Fibroblast of the aortic adventitia (primary cell): ENCODE measurements around the gene DGKG. TPM values are rescaled to one million over a fixed set of nuclear protein-coding genes. Genes with fewer than 3 reads are reported as not detected.

Source experiments
- DNase-seq: peaks from one replicate; pipeline ENCODE4 v3.0.0-alpha.2; 2010; ENCODE audit warnings: low read depth
- H3K4me3 ChIP-seq: 2 replicates; pipeline ENCODE4 v1.5.1; 2011; ENCODE audit warnings: low read depth, mild to moderate bottlenecking, control low read depth, low read length, moderate library complexity
- total RNA-seq: library from RNA; depleted of rRNA; stranded (reverse); fragments of >200 nt; gene quantifications from 2 replicates; pipeline ENCODE4 v1.2.3, GENCODE V29; 2012; ENCODE audit warnings: low replicate concordance
- TF ChIP-seq, protein P1 (sequence below): IDR thresholded peaks from 2 replicates; pipeline ENCODE4 v1.5.1; 2011; ENCODE audit warnings: mild to moderate bottlenecking, low read length, control low read depth, inconsistent platforms; ENCODE audit not compliant: insufficient read depth

Gene DGKG
- total RNA-seq, 1 donor = 0.27 TPM

DNA sequence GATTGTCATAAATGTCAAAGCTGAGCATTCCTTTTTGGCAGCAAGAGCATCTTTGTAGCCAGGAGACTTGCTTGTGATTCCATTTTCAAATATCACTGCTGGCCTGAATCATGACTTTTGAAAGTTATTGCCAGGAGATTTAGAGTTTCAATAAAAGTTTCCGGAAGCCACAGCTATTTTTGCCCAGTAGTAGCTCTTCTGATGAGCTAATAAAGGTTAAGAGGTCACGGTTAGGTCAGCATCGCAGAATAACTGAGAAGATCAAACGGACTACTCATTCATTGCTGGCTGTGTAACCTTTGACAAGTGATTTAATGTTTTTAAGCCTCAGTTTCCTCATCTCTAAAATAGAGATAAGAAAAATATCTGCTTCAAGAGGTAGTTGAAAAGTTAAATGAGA, 148.1 kb downstream of the DGKG start:
- TF ChIP-seq, protein P1, sequence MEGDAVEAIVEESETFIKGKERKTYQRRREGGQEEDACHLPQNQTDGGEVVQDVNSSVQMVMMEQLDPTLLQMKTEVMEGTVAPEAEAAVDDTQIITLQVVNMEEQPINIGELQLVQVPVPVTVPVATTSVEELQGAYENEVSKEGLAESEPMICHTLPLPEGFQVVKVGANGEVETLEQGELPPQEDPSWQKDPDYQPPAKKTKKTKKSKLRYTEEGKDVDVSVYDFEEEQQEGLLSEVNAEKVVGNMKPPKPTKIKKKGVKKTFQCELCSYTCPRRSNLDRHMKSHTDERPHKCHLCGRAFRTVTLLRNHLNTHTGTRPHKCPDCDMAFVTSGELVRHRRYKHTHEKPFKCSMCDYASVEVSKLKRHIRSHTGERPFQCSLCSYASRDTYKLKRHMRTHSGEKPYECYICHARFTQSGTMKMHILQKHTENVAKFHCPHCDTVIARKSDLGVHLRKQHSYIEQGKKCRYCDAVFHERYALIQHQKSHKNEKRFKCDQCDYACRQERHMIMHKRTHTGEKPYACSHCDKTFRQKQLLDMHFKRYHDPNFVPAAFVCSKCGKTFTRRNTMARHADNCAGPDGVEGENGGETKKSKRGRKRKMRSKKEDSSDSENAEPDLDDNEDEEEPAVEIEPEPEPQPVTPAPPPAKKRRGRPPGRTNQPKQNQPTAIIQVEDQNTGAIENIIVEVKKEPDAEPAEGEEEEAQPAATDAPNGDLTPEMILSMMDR = no peak
- no peak for DNase-seq
- no peak overlapping the region for H3K4me3 ChIP-seq

DNA sequence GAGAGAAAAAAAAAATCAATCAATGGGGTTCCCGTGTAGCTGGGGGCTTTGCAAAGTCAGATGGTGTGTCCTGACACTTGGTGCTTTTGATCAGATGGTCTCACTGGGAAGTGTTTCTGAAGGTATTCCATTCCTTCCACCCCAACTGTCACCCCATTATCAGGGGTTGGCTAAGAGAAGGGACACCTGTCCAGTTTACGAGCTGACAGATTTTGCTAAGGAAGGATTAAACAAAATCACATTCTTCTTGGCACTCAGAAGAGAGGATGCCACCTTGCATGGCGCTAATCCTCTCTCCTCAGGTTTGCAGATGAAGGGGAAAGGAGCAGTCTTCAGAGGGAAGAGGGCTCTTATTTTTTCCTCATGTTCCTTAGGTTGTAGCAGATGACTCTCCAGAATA, 149.4 kb downstream of the DGKG start:
- no peak overlapping the region for H3K4me3 ChIP-seq
- TF ChIP-seq, protein P1 = no peak
- no peak for DNase-seq

DNA sequence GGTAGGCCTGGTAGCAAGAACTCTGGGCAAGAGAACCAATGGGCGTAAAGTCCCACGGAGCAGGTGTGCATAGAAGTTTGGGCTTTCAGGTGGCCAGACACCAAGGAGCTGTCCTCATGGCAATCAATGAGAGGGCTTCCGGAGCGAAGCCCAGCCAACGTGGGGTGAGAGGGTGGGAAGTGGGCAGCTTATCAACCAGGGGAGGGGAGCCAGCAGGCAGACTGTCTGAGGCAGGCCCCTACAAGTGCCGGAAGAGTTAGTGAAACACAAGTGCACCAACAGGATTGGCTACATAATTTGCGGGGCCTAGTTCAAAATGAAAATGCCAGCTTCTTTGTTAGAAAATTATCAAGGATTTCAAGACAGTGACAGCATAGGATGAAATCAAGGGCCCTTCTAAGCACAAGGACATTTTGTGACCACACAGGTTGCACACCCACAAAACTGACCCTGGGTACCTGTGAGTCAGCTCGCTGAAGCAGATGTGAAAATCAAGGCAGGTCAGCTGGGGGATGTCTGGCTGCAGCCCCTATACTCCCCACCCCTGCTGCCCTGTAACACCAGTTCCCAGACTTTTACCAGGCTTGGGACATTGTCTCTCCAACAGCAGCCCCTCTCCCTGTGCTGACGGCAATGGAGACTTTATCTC, 151.1 kb downstream of the DGKG start:
- TF ChIP-seq, protein P1 = no peak
- no peak for DNase-seq
- H3K4me3 ChIP-seq = no peak overlapping the region

DNA sequence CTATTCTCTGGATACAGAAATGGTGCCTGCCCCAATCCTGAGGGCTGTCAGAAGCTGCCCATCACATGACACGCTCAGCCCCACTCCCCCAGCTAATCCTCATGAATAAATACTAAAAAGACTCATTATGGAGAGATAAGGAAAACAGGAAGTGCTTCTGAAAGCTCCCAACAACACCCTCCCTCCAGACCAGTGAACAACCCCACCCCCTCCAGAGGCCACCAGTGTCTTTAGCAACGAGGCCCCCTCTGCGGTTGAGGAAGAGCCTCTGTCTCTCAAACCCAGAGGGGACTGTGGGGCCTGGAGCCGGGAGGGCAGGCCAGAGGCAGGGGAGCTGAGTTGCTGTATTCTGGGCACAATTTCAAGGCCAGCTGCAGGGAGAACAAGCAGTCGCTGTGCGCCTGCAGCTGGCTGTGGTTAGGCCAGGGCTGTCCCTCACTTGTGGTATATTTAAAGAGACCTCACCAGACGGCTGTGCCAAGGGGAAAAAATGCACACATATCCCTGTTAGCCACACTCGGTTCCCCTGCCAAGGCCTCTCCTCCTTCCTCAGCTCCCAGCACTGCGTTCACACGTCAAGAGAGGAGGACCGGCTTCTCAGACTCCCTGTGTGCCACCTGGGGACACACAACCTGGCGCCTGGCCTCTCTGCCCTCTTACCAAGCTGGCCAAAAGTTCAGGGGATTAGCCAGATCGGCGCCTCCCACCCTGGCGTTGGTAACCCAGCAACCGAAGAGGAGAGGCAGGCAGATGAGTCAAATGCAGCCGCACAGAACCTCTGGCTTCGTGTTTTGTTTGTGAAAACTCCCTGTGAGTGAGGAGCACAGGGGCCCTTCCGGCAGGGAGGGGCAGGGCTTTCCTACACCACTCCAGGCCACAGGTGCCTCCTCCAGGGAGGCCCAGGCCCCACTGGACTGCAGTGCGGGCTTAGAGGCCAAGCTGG, 152.0 kb downstream of the DGKG start:
- DNase-seq = peak; percentile 57
- TF ChIP-seq, protein P1 = no peak
- no peak overlapping the region for H3K4me3 ChIP-seq

DNA sequence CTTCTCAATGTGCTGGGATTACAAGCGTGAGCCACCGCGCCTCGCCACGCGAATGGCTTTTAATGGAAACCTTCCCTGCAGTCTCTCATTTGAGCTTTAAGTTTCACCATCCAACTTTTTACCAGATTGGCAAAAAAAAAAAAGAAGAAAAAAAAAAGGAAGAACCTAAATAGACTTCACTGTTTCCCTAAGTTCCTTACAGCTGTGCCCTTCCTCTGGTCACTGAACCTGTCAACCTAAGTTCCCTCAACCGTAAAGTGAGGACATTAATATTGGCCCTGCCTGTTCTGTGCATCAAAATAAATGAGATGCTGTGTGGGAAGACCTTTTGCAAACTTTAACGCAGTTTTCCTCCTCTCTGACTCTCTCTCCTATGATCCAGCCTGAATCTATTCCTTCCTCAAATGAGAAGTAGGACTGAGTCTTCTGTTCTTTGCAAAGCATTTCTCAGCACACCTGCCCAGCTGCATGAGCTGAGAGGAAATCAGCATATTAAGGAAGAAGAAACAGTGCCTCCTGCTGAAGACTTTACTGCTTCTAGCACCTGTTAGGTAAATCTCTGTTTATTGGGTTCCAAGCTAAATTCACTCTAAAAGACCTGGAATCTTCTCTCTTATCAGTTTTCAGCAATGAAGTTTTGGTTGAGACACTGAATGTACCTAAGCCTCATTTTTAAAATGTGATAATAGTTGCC, 153.6 kb downstream of the DGKG start:
- no peak for DNase-seq
- H3K4me3 ChIP-seq = no peak overlapping the region
- TF ChIP-seq, protein P1 = no peak

DNA sequence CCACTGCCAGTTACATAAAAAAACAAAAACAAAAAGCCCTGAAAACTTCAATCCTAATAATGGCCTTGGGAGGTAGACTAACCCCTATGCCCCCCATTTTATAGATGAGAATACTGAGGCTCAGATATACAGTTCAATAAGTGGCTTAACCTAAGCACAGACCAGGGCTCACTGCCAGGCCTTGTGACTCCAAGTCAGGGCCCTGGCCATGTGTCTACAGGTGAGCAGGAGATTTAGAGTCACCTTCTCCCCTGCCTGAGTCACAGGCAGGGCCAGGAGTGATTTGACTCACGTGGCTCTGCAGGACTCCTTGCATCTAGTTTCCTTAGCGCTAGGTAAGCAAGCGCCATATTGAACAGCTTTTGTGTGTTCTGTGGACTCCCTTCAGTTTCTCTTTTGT, 154.5 kb downstream of the DGKG start:
- H3K4me3 ChIP-seq = no peak overlapping the region
- TF ChIP-seq, protein P1 = no peak
- no peak for DNase-seq
